ENCODE results near the gene EGFL8.

- TF ChIP-seq RAD21 (CRISPR knock-in tag; conservative IDR thresholded peaks at IDR 0.05 in 1 of 2, IDR thresholded peaks at IDR 0.05 in 1 of 2): no peak
- no peak for TF ChIP-seq ZBTB5 (IDR thresholded peaks at IDR 0.05)
- no peak for TF ChIP-seq SMAD1 (IDR thresholded peaks at IDR 0.05; ENCODE audit: low read depth, low read length, partially characterized antibody)
- no peak for TF ChIP-seq CTCF (IDR thresholded peaks at IDR 0.05 in 2 of 3, conservative IDR thresholded peaks at IDR 0.05 in 1 of 3; ENCODE audit: insufficient read depth in 2 of 3, low read depth in 1 of 3, low read length in 3 of 3)
- TF ChIP-seq PREB (CRISPR knock-in tag; IDR thresholded peaks at IDR 0.05): no peak
- no peak for TF ChIP-seq MTA3 (IDR thresholded peaks at IDR 0.05; ENCODE audit: borderline replicate concordance)
- no peak for TF ChIP-seq BCLAF1 (IDR thresholded peaks at IDR 0.05; ENCODE audit: borderline replicate concordance in 1 of 2, control insufficient read depth in 1 of 2, low read depth in 2 of 2, low read length in 1 of 2)
- no peak for TF ChIP-seq NFATC3 (IDR thresholded peaks at IDR 0.05)
- TF ChIP-seq ZBTB11 (CRISPR knock-in tag; IDR thresholded peaks at IDR 0.05): no peak
- no peak for TF ChIP-seq ZNF174 (CRISPR knock-in tag; IDR thresholded peaks at IDR 0.05)
- no peak for TF ChIP-seq GTF2E2 (tag; IDR thresholded peaks at IDR 0.05)
- no peak for TF ChIP-seq E2F4 (CRISPR knock-in tag; IDR thresholded peaks at IDR 0.05; ENCODE audit: low read depth)
- no peak for TF ChIP-seq PBX2 (CRISPR knock-in tag; IDR thresholded peaks at IDR 0.05; ENCODE audit: low read depth)
- TF ChIP-seq PBX2 (tag; conservative IDR thresholded peaks at IDR 0.05; ENCODE audit: low read depth): no peak
Observed at GRCh38 chr6:32194388-32194787, 30.0 kb downstream of the EGFL8 start.

Data from K562 (cell line).